SK-N-SH (cell line): Measurements from ENCODE around the gene PCGF3. TPM values are rescaled to one million over a fixed set of nuclear protein-coding genes. Genes with fewer than 3 reads are reported as not detected.

Experiments used
- CTCF ChIA-PET: fragments of 300-600, 350-600 bp; formaldehyde crosslinking; extraction: SDS; loops from one replicate; lab custom pipeline; 2021; lab: Yijun Ruan, JAX
- POLR2A ChIA-PET: fragments of 350-600 bp; sonication (Branson Sonifier 250); formaldehyde crosslinking; extraction: SDS; loops from one replicate; lab custom pipeline; 2020; ENCODE audit warnings: antibody characterized with exemption, inconsistent platforms; lab: Yijun Ruan, JAX
- DNase-seq: peaks from one replicate; pipeline ENCODE4 v3.0.0; 2012
- H2AFZ ChIP-seq: fragments of 200-600 bp; sonication (generic); 2 replicates; pipeline ENCODE4 v1.8.1; 2016; ENCODE audit warnings: antibody characterized with exemption, mild to moderate bottlenecking, low read depth
- H3F3A ChIP-seq: fragments of 200-600 bp; sonication (generic); replicated peaks from 2 replicates; pipeline ENCODE3; 2016; ENCODE audit warnings: antibody characterized with exemption, mild to moderate bottlenecking; ENCODE audit not compliant: insufficient read depth
- H3K27ac ChIP-seq, 2 experiments: fragments of 200-500 bp in 1 of 2; fragments of 200-600 bp in 1 of 2; sonication (Bioruptor generic) in 1 of 2; sonication (generic), shearing (Covaris generic) in 1 of 2; 2 replicates each; pipeline versions ENCODE4 v1.5.1 to v1.6.1; 2014 to 2016; ENCODE audit warnings: low read depth in 2 of 2, inconsistent platforms in 1 of 2, low read length in 1 of 2, mild to moderate bottlenecking in 1 of 2, mixed read lengths in 1 of 2
- H3K27me3 ChIP-seq: fragments of 200-600 bp; sonication (generic), shearing (Covaris generic); 2 replicates; pipeline ENCODE4 v1.6.1; 2016; ENCODE audit warnings: mixed run types; ENCODE audit not compliant: insufficient read depth
- H3K36me3 ChIP-seq, 2 experiments: fragments of 200-500 bp in 1 of 2; fragments of 200-600 bp in 1 of 2; sonication (Bioruptor generic) in 1 of 2; sonication (generic) in 1 of 2; replicated peaks in 1 of 2; 2 replicates each; pipeline versions ENCODE3 to v1.5.1; 2014 to 2016; ENCODE audit warnings: low read length in 1 of 2, mild to moderate bottlenecking in 1 of 2; ENCODE audit not compliant: insufficient read depth in 2 of 2, control insufficient read depth in 1 of 2
- H3K4me1 ChIP-seq, 2 experiments: fragments of 200-500 bp in 1 of 2; fragments of 200-600 bp in 1 of 2; sonication (Bioruptor generic) in 1 of 2; sonication (generic), shearing (Covaris generic) in 1 of 2; 2 replicates each; pipeline versions ENCODE4 v1.5.1 to v1.6.1; 2014 to 2016; ENCODE audit warnings: low read depth in 1 of 2, low read length in 1 of 2, mixed run types in 1 of 2; ENCODE audit not compliant: insufficient read depth in 2 of 2, control insufficient read depth in 1 of 2
- H3K4me2 ChIP-seq: fragments of 200-600 bp; sonication (generic), shearing (Covaris generic); 2 replicates; pipeline ENCODE4 v1.6.1; 2017; ENCODE audit warnings: mixed run types
- H3K4me3 ChIP-seq, 2 experiments: fragments of 200-500 bp in 1 of 2; fragments of 200-600 bp in 1 of 2; sonication (Bioruptor generic) in 1 of 2; sonication (generic), shearing (Covaris generic) in 1 of 2; 2 replicates each; pipeline versions ENCODE4 v1.5.1 to v1.8.1; 2014 to 2016; ENCODE audit warnings: low read depth in 2 of 2, inconsistent platforms in 1 of 2, low read length in 1 of 2, mild to moderate bottlenecking in 1 of 2, mixed read lengths in 1 of 2, moderate library complexity in 1 of 2
- H3K79me2 ChIP-seq: fragments of 200-600 bp; sonication (generic); 2 replicates; pipeline ENCODE4 v1.8.1; 2017; ENCODE audit warnings: mild to moderate bottlenecking; ENCODE audit not compliant: insufficient read depth
- H3K9ac ChIP-seq: fragments of 200-600 bp; sonication (generic); 2 replicates; pipeline ENCODE4 v1.6.1; 2017; ENCODE audit warnings: mixed run types
- H3K9me2 ChIP-seq: fragments of 200-600 bp; sonication (generic); 2 replicates; pipeline ENCODE4 v1.6.1; 2017; ENCODE audit warnings: mixed run types
- H3K9me3 ChIP-seq: fragments of 200-600 bp; sonication (generic); 2 replicates; pipeline ENCODE4 v1.6.1; 2017; ENCODE audit warnings: mixed run types, mild to moderate bottlenecking, moderate library complexity
- H4K20me1 ChIP-seq: fragments of 200-600 bp; sonication (generic); 2 replicates; pipeline ENCODE4 v1.6.1; 2017; ENCODE audit warnings: mild to moderate bottlenecking, mixed run types; ENCODE audit not compliant: insufficient read depth
- CHD2 ChIP-seq: fragments of 150-350 bp; IDR thresholded peaks from 2 replicates; pipeline ENCODE4 v1.6.1; 2018; ENCODE audit warnings: low read length; ENCODE audit not compliant: partially characterized antibody
- ELF1 ChIP-seq: IDR thresholded peaks from 2 replicates; pipeline ENCODE4 v1.4.0; 2012
- EZH2phosphoT487 ChIP-seq: fragments of 200-600 bp; sonication (generic); IDR thresholded peaks from 2 replicates; pipeline ENCODE4 v1.6.1; 2017; ENCODE audit warnings: low read depth, mixed run types, mild to moderate bottlenecking, antibody characterized with exemption, moderate library complexity, borderline replicate concordance
- GABPA ChIP-seq: IDR thresholded peaks from 2 replicates; pipeline ENCODE4 v1.4.0; 2012; ENCODE audit warnings: low read depth, mild to moderate bottlenecking
- GATA2 ChIP-seq: sonication (generic); formaldehyde crosslinking; IDR thresholded peaks from 2 replicates; pipeline ENCODE4 v1.5.0; 2020; ENCODE audit warnings: mild to moderate bottlenecking, missing genetic modification reagents
- MXI1 ChIP-seq: IDR thresholded peaks from 2 replicates; pipeline ENCODE4 v1.6.1; 2012; ENCODE audit warnings: mild to moderate bottlenecking, low read depth, low read length, improper control_type of control experiment
- NFIC ChIP-seq: IDR thresholded peaks from 2 replicates; pipeline ENCODE4 v1.4.0; 2012; ENCODE audit warnings: borderline replicate concordance
- NRF1 ChIP-seq: IDR thresholded peaks from 2 replicates; pipeline ENCODE4 v1.6.1; 2012; ENCODE audit warnings: low read depth, mild to moderate bottlenecking, low read length
- POLR2AphosphoS5 ChIP-seq: IDR thresholded peaks from 2 replicates; pipeline ENCODE4 v1.6.1; 2012; ENCODE audit warnings: low read depth, low read length
- RAD21 ChIP-seq: IDR thresholded peaks from 2 replicates; pipeline ENCODE4 v1.6.1; 2012; ENCODE audit warnings: mild to moderate bottlenecking, low read length
- TCF12 ChIP-seq: IDR thresholded peaks from 2 replicates; pipeline ENCODE4 v1.4.0; 2012
- YY1 ChIP-seq: IDR thresholded peaks from 2 replicates; pipeline ENCODE4 v1.4.0; 2012; ENCODE audit warnings: low read depth, mild to moderate bottlenecking
- WGBS: methylation state at CpG from one replicate; pipeline ENCODE4 v1.1.6; 2017; ENCODE audit warnings: low lambda C conversion rate; 5-methylcytosine and 5-hydroxymethylcytosine counted together
- polyA plus RNA-seq, 3 experiments: library from polyadenylated mRNA; depleted of rRNA; stranded (reverse); fragments of >200 nt; gene quantifications; 2 replicates each; pipeline ENCODE4 v1.2.3, GENCODE V29; 2012
- TF ChIP-seq, protein P1 (sequence below): IDR thresholded peaks from 2 replicates; pipeline ENCODE4 v1.4.0; 2012; ENCODE audit warnings: low read depth
- TF ChIP-seq, protein P2 (sequence below): IDR thresholded peaks from 2 replicates; pipeline ENCODE4 v1.6.1; 2012; ENCODE audit warnings: mild to moderate bottlenecking, low read depth, low read length, moderate library complexity
- TF ChIP-seq, protein P3 (sequence below): IDR thresholded peaks from 2 replicates; pipeline ENCODE4 v1.4.0; 2012; ENCODE audit warnings: low read depth, borderline replicate concordance
- TF ChIP-seq, protein P4 (sequence below): fragments of 150-350 bp; IDR thresholded peaks from 2 replicates; pipeline ENCODE4 v1.6.1; 2017; ENCODE audit warnings: antibody characterized with exemption, low read length, low read depth, borderline replicate concordance
- TF ChIP-seq, protein P5 (sequence below): fragments of 200-600 bp; sonication (generic); IDR thresholded peaks from 2 replicates; pipeline ENCODE4 v1.6.1; 2017; ENCODE audit warnings: antibody characterized with exemption, mild to moderate bottlenecking, moderate library complexity

PCGF3 gene
- polyA plus RNA-seq, 1 of the 3 experiments (the other 2 are of a cell fraction), result 44.8 TPM

DNA sequence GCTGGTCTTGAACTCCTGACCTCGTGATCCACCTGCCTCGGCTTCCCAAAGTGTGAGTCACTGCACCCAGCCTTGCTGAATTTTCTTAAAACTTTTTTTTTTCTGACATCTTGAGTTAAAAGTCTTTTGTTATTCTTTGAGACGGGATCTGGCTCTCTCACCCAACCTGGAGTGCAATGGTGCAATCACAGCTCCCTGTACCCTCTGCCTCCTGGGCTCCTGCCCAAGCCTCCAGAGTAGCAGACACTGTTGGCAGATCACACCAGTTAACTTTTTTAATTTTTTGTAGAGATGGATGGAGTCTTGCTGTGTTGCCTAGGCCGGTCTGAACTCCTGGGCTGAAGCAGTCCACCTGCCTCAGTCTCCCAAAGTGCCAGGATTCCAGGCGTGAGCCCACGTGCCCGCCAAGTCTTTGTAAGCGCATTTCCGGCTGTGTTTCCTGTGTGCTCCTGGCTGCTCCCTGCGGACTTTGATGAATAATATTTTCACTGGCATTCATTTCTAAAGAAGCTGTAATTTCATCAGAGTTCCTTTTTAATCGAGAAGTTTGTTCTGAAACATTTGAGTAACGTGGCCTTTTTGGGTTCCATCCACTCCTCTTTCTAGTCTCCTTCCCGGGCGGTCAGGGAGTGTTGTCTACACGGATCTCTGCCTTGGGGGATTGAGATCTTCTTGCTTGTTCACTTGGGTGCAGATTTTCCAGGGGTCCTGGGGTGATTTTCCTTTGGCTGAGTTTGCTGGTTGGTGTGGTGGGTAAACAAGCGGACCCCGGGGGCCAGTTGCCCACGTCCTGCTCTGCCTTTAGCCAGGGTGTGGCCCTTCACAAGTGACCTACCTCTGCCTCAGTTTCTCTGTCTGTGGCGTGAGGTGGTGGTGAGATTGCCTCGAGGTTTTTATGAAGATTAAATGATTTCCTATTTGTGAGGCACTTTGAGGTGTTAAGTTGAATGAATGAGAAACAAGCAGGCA lies 44.4 kb downstream of the PCGF3 start:
- H3K79me2 ChIP-seq, result peaks cover 26% of the 10 kb centered on the region; the same call in 1 of the 2 replicates
- no peak overlapping the region for H3K4me2 ChIP-seq

DNA sequence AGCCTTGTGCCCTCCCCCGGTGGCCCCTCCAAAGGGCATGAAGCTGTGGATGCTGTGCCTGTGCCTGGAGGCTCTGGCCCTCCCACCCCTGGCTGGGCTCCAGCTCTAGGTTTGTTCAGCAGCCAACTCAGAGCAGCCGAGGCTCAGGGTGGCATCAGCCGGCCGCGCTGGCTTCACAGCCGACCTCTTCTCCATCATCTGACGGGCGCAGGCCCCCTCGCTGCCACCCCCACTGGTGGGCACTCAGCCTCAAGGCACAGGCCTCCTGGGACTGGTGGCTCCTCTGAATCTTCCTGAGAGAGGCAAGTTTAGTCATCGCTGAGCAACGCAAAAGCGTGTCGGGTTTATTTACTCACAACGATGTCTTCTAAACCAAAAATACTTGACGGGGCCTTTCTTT lies 46.0 kb downstream of the PCGF3 start:
- no peaks in the 10 kb centered on the region for H3K9me3 ChIP-seq
- H3F3A ChIP-seq, result no peaks in the 10 kb centered on the region
- H3K4me3 ChIP-seq, result no peak overlapping the region
- H2AFZ ChIP-seq, result no peak overlapping the region
- POLR2A ChIA-PET, result no interaction called here
- peaks cover 6 to 8% of the 10 kb centered on the region in 2 experiments; a peak in 2 of 4 replicates for H3K4me1 ChIP-seq
- H3K27ac ChIP-seq, result no peak overlapping the region
- peaks cover 30 to 42% of the 10 kb centered on the region in 2 experiments for H3K36me3 ChIP-seq
- 86% methylated on average over 15 of the region's 15 CpGs for WGBS
- DNase-seq, result peak; percentile 55
- peaks cover 19% of the 10 kb centered on the region; the same call in 1 of the 2 replicates for H4K20me1 ChIP-seq
- H3K79me2 ChIP-seq, result peaks cover 35% of the 10 kb centered on the region
- CTCF ChIA-PET, result interaction anchor here (1.2 to 3.1 kb wide), 2 partner anchors 9 to 76 kb away, joined by 3 to 26 read pairs; no protein-coding TSS in a partner anchor
- H3K27me3 ChIP-seq, result no peaks in the 10 kb centered on the region
- H3K9ac ChIP-seq, result no peak overlapping the region
- no peaks in the 10 kb centered on the region for H3K9me2 ChIP-seq
- H3K4me2 ChIP-seq, result no peak overlapping the region
- TF ChIP-seq MXI1, result no peak
- no peak for TF ChIP-seq RAD21
- no peak for TF ChIP-seq ELF1
- TF ChIP-seq, protein P1, sequence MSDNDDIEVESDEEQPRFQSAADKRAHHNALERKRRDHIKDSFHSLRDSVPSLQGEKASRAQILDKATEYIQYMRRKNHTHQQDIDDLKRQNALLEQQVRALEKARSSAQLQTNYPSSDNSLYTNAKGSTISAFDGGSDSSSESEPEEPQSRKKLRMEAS, result no peak
- TF ChIP-seq, protein P2, sequence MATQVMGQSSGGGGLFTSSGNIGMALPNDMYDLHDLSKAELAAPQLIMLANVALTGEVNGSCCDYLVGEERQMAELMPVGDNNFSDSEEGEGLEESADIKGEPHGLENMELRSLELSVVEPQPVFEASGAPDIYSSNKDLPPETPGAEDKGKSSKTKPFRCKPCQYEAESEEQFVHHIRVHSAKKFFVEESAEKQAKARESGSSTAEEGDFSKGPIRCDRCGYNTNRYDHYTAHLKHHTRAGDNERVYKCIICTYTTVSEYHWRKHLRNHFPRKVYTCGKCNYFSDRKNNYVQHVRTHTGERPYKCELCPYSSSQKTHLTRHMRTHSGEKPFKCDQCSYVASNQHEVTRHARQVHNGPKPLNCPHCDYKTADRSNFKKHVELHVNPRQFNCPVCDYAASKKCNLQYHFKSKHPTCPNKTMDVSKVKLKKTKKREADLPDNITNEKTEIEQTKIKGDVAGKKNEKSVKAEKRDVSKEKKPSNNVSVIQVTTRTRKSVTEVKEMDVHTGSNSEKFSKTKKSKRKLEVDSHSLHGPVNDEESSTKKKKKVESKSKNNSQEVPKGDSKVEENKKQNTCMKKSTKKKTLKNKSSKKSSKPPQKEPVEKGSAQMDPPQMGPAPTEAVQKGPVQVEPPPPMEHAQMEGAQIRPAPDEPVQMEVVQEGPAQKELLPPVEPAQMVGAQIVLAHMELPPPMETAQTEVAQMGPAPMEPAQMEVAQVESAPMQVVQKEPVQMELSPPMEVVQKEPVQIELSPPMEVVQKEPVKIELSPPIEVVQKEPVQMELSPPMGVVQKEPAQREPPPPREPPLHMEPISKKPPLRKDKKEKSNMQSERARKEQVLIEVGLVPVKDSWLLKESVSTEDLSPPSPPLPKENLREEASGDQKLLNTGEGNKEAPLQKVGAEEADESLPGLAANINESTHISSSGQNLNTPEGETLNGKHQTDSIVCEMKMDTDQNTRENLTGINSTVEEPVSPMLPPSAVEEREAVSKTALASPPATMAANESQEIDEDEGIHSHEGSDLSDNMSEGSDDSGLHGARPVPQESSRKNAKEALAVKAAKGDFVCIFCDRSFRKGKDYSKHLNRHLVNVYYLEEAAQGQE, result no peak
- TF ChIP-seq, protein P3, sequence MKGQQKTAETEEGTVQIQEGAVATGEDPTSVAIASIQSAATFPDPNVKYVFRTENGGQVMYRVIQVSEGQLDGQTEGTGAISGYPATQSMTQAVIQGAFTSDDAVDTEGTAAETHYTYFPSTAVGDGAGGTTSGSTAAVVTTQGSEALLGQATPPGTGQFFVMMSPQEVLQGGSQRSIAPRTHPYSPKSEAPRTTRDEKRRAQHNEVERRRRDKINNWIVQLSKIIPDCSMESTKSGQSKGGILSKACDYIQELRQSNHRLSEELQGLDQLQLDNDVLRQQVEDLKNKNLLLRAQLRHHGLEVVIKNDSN, result no peak
- TF ChIP-seq CHD2, result no peak
- TF ChIP-seq, protein P4, sequence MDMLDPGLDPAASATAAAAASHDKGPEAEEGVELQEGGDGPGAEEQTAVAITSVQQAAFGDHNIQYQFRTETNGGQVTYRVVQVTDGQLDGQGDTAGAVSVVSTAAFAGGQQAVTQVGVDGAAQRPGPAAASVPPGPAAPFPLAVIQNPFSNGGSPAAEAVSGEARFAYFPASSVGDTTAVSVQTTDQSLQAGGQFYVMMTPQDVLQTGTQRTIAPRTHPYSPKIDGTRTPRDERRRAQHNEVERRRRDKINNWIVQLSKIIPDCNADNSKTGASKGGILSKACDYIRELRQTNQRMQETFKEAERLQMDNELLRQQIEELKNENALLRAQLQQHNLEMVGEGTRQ, result no peak
- TF ChIP-seq EZH2phosphoT487, result no peak
- TF ChIP-seq, protein P5, sequence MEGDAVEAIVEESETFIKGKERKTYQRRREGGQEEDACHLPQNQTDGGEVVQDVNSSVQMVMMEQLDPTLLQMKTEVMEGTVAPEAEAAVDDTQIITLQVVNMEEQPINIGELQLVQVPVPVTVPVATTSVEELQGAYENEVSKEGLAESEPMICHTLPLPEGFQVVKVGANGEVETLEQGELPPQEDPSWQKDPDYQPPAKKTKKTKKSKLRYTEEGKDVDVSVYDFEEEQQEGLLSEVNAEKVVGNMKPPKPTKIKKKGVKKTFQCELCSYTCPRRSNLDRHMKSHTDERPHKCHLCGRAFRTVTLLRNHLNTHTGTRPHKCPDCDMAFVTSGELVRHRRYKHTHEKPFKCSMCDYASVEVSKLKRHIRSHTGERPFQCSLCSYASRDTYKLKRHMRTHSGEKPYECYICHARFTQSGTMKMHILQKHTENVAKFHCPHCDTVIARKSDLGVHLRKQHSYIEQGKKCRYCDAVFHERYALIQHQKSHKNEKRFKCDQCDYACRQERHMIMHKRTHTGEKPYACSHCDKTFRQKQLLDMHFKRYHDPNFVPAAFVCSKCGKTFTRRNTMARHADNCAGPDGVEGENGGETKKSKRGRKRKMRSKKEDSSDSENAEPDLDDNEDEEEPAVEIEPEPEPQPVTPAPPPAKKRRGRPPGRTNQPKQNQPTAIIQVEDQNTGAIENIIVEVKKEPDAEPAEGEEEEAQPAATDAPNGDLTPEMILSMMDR, result no peak
- TF ChIP-seq NRF1, result no peak
- no peak for TF ChIP-seq TCF12
- TF ChIP-seq YY1, result no peak
- no peak for TF ChIP-seq GATA2 (CRISPR knock-in tag)
- TF ChIP-seq GABPA, result no peak
- no peak for TF ChIP-seq POLR2AphosphoS5
- TF ChIP-seq NFIC, result no peak

More for the DNA sequence above, 44.4 kb downstream of the PCGF3 start:
- WGBS, result 89% methylated on average over 20 of the region's 20 CpGs
- no peak for DNase-seq
- Histone ChIP-seq H3K27me3 (no peaks in the 10 kb centered on the region), H3K27ac (no peak overlapping the region), H3K4me1 (peaks cover 6 to 8% of the 10 kb centered on the region in 2 experiments; a peak in 2 of 4 replicates), H3K36me3 (peaks cover 19 to 37% of the 10 kb centered on the region in 2 experiments), H4K20me1 (peaks cover 19% of the 10 kb centered on the region; the same call in 1 of the 2 replicates), H3K4me3 (no peak overlapping the region), H3K9me3 (no peaks in the 10 kb centered on the region), H3K9ac (no peak overlapping the region), H2AFZ (no peak overlapping the region), H3K9me2 (no peaks in the 10 kb centered on the region), H3F3A (no peaks in the 10 kb centered on the region)
- no peak for TF ChIP-seq ELF1
- POLR2A ChIA-PET, result no interaction called here
- CTCF ChIA-PET, result interaction anchor here (3.1 kb wide), 1 partner anchor 7 kb away, joined by 26 read pairs; no protein-coding TSS in a partner anchor
